ENCODE measurements around the gene XIRP1.
A peak's percentile ranks its signal among the peaks of the same experiment; 100 is the strongest.

Gene XIRP1

DNA sequence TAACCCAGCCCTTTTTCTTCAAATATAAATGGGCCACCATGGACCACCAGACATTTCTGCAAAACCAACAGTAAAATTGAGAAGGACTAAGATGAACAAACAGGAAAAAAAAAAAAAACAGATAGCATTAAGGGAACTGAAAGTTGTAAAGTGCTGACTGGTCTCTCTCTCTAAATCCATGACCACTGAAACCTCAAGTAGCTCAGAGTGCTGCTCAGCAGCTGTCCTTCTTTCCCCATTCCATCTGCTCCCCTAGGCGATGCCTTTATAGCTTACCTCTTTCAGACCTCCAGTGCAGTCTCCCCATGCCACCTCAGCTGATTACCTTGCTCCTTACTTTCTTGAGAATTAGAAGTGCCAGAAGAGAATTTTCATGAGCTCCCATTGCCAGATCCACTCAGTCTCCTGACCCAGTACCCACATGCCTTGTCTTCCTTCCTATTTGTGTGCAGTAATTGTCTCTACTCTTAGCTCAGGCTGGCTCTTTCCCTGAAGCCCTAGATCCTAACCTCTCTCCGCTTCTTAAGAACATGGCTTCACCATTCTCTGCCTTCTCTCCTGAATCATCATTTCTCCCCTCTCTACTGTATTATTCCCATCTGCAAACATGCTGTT is 23.9 kb upstream of the XIRP1 start:
- Mint-ChIP-seq H3K9me3 (no peaks in the 10 kb centered on the region), H3K4me3 (peak overlapping the region; percentile 2), H3K4me1 (peaks cover 48% of the 10 kb centered on the region), H3K36me3 (no peaks in the 10 kb centered on the region), H3K27ac (peak overlapping the region; percentile 36)
- ATAC-seq (peak; percentile 73), DNase-seq (ENCODE audit: low spot score in 2 of 2) (no peak)

DNA sequence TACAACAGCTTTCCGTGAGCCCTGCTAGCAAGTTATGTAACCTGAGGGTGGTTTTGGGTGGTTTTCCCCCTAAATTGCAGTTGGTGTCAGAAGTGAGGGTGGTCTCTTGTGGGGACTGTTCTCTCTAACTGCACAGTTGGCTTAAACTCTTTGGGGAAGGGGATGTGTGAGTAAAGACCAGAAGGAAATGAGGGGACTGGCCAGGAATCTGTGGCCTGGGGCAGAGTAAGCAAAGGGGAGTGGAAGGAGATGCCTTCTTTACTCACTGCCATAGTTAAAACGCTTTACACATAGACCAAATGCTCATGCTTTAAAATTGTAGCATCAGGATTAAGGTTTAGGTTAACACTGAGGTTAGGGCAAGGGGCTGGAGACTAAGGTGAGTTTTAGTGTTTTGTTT is 21.2 kb upstream of the XIRP1 start:
- DNase-seq (ENCODE audit: low spot score in 2 of 2) (no peak), ATAC-seq (no peak)
- Mint-ChIP-seq H3K4me3 (no peak overlapping the region), H3K27ac (peak overlapping the region; percentile 35), H3K4me1 (peaks cover 44% of the 10 kb centered on the region), H3K9me3 (no peaks in the 10 kb centered on the region), H3K36me3 (no peaks in the 10 kb centered on the region)

DNA sequence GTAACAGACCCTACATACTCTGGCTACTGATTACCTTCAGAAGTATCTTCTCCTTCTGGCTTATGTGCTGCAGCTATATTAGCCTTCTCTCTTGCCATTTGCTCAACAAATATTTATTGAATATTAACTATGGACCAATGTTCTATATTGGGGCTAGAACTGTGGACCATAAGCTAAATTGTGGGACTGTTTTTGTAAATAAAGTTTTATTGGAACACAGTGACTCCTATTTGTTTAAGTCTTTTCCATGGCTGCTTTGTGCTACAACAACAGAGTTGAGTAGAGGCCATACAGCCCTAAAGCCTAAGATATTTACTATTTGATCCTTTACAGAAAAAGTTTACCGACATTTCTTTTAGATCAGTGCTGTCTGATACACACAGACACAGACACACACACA is 20.3 kb upstream of the XIRP1 start:
- DNase-seq (ENCODE audit: low spot score in 2 of 2) (no peak), ATAC-seq (no peak)
- no peak overlapping the region for H3K27ac Mint-ChIP-seq
- no peaks in the 10 kb centered on the region for H3K9me3 Mint-ChIP-seq
- H3K36me3 Mint-ChIP-seq = no peaks in the 10 kb centered on the region
- H3K4me3 Mint-ChIP-seq = no peak overlapping the region
- H3K4me1 Mint-ChIP-seq = peaks cover 44% of the 10 kb centered on the region

DNA sequence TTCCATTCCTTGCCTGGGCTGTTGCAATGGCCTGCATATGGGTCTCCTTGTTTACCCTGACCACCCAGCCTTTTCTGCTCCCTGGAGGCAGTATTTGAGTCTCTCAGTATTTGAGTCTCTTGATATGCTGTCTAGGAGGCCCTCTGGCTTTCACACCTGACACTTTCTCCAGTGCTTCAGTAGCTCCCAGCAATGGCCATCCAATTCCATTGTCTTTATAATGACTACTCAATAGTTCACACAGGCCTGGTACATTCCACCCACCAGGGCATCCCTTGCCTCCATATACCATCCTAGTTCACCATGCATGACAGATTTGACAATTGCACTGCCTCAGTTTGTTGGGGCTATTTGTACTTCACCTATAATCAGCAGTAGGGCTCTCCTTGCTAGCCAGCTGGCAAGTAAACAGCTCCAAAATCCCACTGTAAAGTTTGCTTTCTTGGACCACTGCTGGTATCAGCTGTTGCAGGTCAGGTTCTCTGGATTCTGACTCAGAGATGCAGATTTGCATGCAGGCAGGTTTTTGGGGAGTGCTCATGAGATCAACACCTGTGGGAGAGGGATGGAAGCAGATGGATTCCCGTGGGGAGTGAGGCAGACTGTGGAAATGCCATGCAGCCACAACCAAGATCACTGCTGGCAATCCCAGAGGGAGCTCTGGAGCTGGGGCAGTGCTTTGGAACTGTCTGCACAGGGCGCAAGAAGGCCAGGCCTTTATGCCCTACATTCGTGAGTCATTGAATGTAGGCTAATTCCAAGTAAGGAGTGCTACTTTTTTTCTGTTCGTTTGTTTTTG is 19.1 kb upstream of the XIRP1 start:
- Mint-ChIP-seq H3K27ac (no peak overlapping the region), H3K36me3 (no peaks in the 10 kb centered on the region), H3K9me3 (no peaks in the 10 kb centered on the region), H3K4me1 (peaks cover 33% of the 10 kb centered on the region), H3K4me3 (no peak overlapping the region)
- no peak for DNase-seq (ENCODE audit: low spot score in 2 of 2)
- no peak for ATAC-seq

DNA sequence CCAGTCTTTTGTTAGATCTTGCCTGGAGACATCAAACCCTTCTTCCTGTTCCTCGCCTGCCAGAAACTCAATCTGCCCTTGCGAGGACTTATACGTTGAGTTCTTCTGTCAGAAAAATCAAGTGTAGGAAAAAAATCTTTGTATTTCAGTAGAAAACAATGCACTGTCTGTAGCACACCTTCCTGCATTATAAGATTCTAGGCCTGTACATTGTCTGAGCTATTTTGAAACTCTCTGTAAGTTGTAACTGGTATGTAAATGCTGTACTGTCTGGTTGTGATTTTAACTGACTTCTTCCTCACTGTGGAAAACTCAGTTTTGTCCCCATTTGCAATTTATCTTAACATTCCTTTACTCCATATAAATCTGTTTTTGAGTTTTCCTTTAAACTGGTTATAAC is 17.7 kb upstream of the XIRP1 start:
- no peaks in the 10 kb centered on the region for H3K36me3 Mint-ChIP-seq
- peak overlapping the region; percentile 32 for H3K27ac Mint-ChIP-seq

DNA sequence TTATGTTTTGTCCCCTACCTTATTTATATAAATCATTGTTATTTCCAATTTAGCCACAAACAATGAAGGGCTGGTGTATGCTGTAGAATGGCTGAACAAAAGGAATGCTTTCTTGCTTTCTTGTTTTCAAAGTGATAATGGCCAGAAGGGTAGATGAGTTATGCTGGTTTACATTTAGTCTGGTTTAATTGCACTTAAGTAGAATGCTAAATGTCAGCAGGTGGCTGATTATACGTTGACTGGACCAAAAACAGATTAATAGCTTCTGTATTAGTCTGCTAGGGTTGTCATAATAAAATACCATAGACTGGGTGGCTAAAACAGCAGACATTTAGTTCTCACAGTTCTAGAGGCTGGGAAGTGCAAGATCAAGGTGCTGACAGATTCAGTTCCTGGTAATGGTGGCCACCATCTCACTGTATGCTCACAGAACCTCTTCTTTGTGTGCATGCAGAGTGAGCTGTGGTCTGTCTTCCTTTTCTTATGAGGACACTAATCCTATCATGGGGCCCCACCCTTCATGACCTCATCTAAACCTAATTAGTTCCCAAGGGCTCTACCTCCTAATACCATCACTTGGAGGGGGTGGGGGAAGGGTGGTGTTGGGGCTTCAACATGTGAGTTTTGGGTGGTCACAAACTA is 17.1 kb upstream of the XIRP1 start:
- no peak for DNase-seq (ENCODE audit: low spot score in 2 of 2)
- peaks cover 19% of the 10 kb centered on the region for H3K4me1 Mint-ChIP-seq
- H3K4me3 Mint-ChIP-seq = no peak overlapping the region
- H3K36me3 Mint-ChIP-seq = no peaks in the 10 kb centered on the region
- peak; percentile 43 for ATAC-seq
- peak overlapping the region; percentile 32 for H3K27ac Mint-ChIP-seq
- H3K9me3 Mint-ChIP-seq = no peaks in the 10 kb centered on the region

More for the DNA sequence above, 17.7 kb upstream of the XIRP1 start:
- no peak for ATAC-seq
- Mint-ChIP-seq H3K4me3 (no peak overlapping the region), H3K4me1 (peaks cover 19% of the 10 kb centered on the region), H3K9me3 (no peaks in the 10 kb centered on the region)
- no peak for DNase-seq (ENCODE audit: low spot score in 2 of 2)

GRCh38 chr3:39208463-39209055 is 16.2 kb upstream of the XIRP1 start:
- peak overlapping the region; percentile 30 for H3K27ac Mint-ChIP-seq
- H3K9me3 Mint-ChIP-seq = no peaks in the 10 kb centered on the region
- H3K4me3 Mint-ChIP-seq = no peak overlapping the region
- DNase-seq (ENCODE audit: low spot score in 2 of 2) = no peak
- peak; percentile 68 for ATAC-seq
- H3K4me1 Mint-ChIP-seq = peaks cover 15% of the 10 kb centered on the region
- H3K36me3 Mint-ChIP-seq = no peaks in the 10 kb centered on the region

- Mint-ChIP-seq H3K4me1 (peaks cover 15% of the 10 kb centered on the region), H3K36me3 (no peaks in the 10 kb centered on the region), H3K9me3 (no peaks in the 10 kb centered on the region), H3K27ac (peak overlapping the region; percentile 63), H3K4me3 (no peak overlapping the region)
- ATAC-seq = no peak
- DNase-seq (ENCODE audit: low spot score in 2 of 2) = no peak
Observed at GRCh38 chr3:39207361-39208186, 15.2 kb upstream of the XIRP1 start.

GRCh38 chr3:39205919-39206516 is 13.6 kb upstream of the XIRP1 start:
- Mint-ChIP-seq H3K4me1 (peaks cover 15% of the 10 kb centered on the region), H3K36me3 (no peaks in the 10 kb centered on the region), H3K27ac (peak overlapping the region; percentile 63), H3K4me3 (no peak overlapping the region), H3K9me3 (no peaks in the 10 kb centered on the region)
- ATAC-seq = no peak
- no peak for DNase-seq (ENCODE audit: low spot score in 2 of 2)

DNA sequence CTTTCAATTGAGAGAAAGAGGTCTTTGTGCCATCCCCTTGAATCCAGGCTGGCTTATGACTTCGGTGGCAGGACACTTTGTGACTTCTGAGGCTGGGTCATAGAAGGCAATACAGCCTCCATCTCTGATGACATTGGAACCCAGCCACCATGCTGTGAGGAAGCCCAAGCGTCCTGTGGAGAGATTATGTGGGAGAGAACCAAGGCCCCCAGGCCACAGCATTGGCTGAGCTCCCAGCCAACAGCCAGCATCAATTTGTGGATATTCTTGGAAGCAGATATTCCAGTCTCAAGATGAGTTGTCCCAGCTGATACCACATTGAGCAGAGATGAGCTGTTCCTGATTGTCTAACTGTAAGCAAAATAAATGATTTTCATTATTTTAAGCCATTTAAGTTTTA is 12.7 kb upstream of the XIRP1 start:
- H3K4me1 Mint-ChIP-seq = peaks cover 9% of the 10 kb centered on the region
- ATAC-seq = no peak
- no peaks in the 10 kb centered on the region for H3K36me3 Mint-ChIP-seq
- peak in 1 of 2 donors; percentile 10 for DNase-seq (ENCODE audit: low spot score in 2 of 2)
- no peaks in the 10 kb centered on the region for H3K9me3 Mint-ChIP-seq
- H3K4me3 Mint-ChIP-seq = no peak overlapping the region
- H3K27ac Mint-ChIP-seq = no peak overlapping the region

- no peak overlapping the region for H3K27ac Mint-ChIP-seq
- no peaks in the 10 kb centered on the region for H3K4me1 Mint-ChIP-seq
- no peak overlapping the region for H3K4me3 Mint-ChIP-seq
- H3K9me3 Mint-ChIP-seq = no peaks in the 10 kb centered on the region
- no peaks in the 10 kb centered on the region for H3K36me3 Mint-ChIP-seq
- no peak for DNase-seq (ENCODE audit: low spot score in 2 of 2)
- no peak for ATAC-seq
Observed at GRCh38 chr3:39203860-39204259, 11.5 kb upstream of the XIRP1 start.

DNA sequence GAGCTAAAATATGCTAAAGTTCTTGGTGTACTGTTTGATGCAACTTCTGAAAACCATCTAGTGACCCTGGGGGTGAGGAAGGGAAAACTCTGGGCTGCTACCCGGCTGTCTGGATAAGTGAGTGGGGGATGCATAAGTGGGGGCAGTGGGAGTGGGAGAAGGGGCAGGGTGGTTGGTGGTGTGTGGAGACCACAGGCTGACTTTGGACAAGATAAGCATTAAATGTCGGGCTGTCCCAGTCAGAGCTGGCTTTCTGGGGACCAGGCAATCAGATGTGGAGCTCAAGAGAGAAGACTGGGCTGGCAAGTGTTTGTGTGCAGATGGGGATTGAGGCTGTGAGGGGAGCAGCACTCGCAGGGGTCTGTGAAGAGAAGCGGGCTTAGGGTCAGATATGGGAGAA is 11.0 kb upstream of the XIRP1 start:
- DNase-seq (ENCODE audit: low spot score in 2 of 2) (no peak), ATAC-seq (no peak)
- Mint-ChIP-seq H3K36me3 (no peaks in the 10 kb centered on the region), H3K27ac (no peak overlapping the region), H3K4me1 (no peaks in the 10 kb centered on the region), H3K9me3 (no peaks in the 10 kb centered on the region), H3K4me3 (no peak overlapping the region)

DNA sequence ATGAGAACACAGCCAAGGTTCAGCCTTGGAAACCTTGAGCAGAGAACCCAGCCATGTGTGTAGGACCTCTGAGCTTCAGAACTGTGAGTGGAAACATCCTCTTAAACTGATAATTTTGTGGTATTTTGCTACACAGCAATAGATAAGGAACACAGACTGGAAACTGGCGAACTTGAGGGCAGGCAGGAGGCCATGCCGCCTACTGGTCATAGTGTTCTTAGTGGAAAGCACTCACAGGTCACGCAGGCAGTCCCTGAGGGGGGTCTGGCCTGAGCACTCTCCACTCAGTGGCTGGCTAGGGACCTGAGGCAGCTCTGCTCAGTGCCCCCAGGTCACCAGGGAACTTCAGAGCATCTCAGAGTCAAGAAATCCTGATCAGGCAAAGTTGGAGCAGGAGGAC is 9.7 kb upstream of the XIRP1 start:
- Mint-ChIP-seq H3K27ac (no peak overlapping the region), H3K9me3 (no peaks in the 10 kb centered on the region), H3K36me3 (no peaks in the 10 kb centered on the region), H3K4me3 (no peak overlapping the region), H3K4me1 (no peaks in the 10 kb centered on the region)
- ATAC-seq = no peak
- DNase-seq (ENCODE audit: low spot score in 2 of 2) = no peak

DNA sequence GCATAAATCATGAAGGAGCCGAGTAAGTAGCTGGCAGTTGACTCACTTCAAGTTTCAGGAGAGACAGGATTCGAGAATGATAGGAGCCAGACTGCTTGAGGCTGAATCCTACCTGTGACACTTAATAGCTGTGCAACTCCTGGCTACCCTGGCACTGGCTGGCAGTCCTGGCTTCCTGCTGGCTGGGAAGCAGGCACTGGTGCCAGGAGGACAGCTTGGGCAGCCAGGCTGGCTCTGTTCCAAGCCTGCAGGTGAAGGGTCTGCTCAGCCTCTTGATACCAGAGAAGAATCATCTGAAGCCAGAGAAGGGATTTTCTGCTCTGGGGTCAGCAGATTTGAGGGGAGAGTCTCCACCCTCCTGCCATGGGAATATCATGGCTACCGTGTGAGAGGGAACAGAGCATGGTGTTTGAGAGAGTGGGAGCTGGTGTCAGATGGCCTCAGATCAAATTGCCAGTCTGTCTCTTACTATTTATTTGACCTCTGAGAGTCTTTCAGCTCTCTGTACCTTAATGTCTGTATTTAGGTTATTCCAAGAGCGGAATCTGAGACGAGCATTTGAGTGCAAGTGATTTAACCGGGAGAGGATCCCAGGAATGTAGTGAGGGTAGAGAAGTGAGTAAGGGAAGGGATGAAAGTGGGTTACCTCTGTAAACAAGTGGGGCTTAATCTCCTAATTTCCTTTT is 4.4 kb upstream of the XIRP1 start:
- Mint-ChIP-seq H3K9me3 (no peaks in the 10 kb centered on the region), H3K27ac (no peak overlapping the region), H3K4me1 (peaks cover 29% of the 10 kb centered on the region), H3K36me3 (peaks cover 5% of the 10 kb centered on the region), H3K4me3 (no peak overlapping the region)
- DNase-seq (ENCODE audit: low spot score in 2 of 2) (no peak), ATAC-seq (no peak)

Measured in stimulated activated effector memory CD8-positive, alpha-beta T cell treated with anti-CD3 and anti-CD28 coated beads, Interleukin-12 subunit alpha, Interleukin-12 subunit beta, amount 100 ng/mL, for 72 hours (primary cell).